Stimulated activated CD8-positive, alpha-beta memory T cell treated with anti-CD3 and anti-CD28 coated beads, Interleukin-12 subunit alpha, Interleukin-12 subunit beta, amount 100 ng/mL, for 1 hour (primary cell): ENCODE measurements around the gene LRPAP1.

Source experiments
- DNase-seq: peaks from one replicate; pipeline ENCODE4 v3.0.0-alpha.2; 2020; ENCODE audit warnings: low read depth

Gene LRPAP1

GRCh38 chr4:3500634-3501101 is 31.6 kb downstream of the LRPAP1 start:
- DNase-seq, result no peak

GRCh38 chr4:3500111-3500510 is 32.1 kb downstream of the LRPAP1 start:
- DNase-seq, result no peak

GRCh38 chr4:3499710-3500109 is 32.5 kb downstream of the LRPAP1 start:
- no peak for DNase-seq

- DNase-seq, result no peak
Measured at GRCh38 chr4:3498901-3499510, 33.2 kb downstream of the LRPAP1 start.

GRCh38 chr4:3498407-3498806 is 33.8 kb downstream of the LRPAP1 start:
- DNase-seq, result no peak

DNA sequence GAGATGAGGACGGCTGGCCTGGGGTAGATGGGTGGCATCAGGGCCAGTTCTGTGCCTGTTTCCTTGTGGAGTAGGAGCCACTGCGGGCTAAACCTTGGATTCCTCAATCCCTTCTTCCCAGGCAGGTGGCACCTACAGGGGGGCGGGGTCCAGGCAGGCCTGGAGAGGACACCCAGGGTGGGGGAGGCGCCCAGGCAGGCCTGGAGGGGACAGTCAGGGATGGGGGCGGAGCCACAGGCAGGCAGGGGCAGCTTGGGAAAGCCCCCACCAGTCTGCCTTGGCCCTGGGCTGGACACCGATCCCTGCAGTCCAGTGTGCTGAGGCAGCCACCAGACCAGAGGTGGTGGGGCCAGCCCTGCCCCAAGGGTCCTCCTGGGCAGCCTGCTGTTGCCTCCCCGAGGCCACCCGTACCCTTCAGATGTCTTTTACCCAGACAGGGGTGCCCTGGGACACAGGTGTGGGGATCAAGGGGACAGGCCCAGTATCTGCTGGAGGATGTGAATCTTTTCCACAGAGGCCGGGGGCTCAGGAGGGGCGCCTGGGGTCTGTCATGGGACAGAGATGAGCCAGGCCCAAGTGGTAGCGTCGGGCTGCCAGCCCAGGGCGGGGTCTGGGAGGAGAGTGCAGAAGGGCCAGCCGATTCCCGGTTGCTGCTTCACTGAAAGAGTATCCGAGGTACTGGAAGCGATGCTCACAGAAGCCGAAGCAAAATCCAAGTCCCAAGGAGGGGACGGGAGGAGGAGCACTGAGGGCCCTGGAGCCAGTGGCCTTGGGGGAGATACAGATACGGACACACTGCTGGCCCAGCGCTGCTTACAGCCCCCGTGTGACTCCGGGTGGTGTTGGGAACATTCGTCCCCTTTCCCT is 34.5 kb downstream of the LRPAP1 start:
- no peak for DNase-seq

GRCh38 chr4:3497095-3497494 is 35.1 kb downstream of the LRPAP1 start:
- no peak for DNase-seq

- DNase-seq, result no peak
Measured at GRCh38 chr4:3496021-3496420, 36.2 kb downstream of the LRPAP1 start.

DNA sequence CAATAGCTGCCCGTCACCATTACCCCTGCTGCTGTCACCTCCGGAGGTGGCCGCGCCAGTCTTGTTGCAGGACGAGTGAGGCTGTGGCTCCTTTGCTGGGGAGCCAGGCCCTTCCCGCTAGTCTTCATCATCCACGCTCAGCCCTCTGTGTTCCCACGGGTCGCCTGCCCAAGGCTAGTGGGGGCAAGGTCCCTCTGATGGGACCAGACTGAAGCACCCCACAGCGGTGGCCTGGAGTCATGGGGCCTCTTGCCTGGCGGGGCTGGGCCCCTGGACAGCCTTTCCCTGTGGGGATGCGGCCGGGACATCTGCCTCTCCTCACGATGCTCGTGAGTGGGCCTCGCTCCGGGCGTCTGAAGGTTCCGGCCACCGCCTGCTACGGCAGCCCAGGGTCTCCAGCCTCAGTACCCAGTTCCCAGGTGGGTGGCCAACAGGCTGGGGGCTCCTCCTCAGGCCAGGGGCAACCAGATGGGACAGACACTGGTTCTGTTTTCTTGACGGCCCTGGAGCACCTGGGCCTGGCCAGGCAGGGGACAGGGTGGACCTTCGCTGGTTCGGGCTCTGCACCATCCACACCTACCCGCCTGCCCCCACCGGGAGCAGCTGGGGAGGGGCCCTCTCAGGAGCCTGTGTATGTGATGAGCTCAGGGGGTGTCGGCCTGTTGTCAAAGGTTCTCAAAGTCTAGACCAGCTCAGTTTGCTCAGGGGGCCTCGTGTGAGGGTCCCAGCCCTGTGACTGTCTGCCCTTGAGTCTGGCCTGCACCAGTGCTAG is 36.8 kb downstream of the LRPAP1 start:
- no peak for DNase-seq

DNA sequence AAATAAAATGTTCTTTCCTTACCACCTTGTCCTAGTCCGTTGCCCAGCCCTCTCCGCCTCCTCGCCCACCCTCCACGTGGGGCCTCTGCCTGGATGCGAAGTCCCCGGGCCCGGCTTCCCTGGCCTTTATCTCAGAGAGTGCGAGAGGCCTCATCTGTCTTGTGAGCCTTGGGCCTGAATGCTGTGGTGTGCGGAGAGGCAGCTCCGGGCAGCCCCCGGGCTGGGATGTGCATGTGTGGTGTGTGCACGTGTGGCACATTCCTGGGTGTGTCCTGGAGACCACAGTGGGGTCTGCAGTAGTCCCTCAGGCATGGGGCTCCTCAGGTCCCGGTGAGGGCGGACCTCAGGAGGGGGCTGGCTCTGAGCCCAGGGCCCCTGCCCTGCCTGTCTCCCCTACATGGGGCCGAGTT is 37.8 kb downstream of the LRPAP1 start:
- DNase-seq, result no peak

DNA sequence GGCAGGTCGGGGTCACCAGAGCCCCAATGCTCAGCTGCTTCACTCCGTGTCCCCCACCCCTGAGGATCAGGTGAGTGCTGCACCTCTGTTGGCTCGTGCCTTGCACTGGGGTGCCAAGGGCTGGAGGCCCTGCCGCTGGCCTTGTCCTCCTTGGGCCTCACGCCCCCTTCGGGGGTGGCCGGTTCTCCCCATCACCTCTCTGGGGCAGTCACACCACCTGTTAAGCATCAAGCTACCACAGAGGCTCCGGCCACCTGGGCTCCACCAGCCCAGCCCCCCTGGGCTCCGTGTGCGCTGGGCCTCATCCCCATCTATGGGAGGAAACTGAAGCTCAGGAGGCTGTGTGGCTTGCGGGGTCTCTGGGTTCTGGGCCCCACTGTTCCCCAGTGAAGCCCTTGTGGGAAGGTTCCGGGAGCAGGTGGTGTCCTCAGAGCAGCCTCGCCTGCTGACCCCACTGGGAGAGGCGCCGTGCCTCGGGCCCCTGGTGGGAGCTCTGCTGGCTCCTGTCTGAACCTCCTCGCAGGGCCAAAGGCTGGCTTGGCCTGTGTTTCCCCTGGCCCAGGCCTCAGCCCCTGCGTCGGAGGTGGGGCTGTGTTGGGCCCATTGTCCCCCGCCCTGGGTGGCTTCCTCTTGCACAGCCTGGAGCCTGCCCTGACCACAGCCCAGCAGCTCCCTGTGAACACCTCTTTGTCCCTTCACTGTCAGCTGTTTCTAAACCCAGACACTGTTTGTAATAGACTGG is 38.3 kb downstream of the LRPAP1 start:
- DNase-seq, result no peak

GRCh38 chr4:3492741-3493719 is 39.2 kb downstream of the LRPAP1 start:
- DNase-seq, result no peak

- DNase-seq, result no peak
Measured at GRCh38 chr4:3491681-3492405, 40.4 kb downstream of the LRPAP1 start.

DNA sequence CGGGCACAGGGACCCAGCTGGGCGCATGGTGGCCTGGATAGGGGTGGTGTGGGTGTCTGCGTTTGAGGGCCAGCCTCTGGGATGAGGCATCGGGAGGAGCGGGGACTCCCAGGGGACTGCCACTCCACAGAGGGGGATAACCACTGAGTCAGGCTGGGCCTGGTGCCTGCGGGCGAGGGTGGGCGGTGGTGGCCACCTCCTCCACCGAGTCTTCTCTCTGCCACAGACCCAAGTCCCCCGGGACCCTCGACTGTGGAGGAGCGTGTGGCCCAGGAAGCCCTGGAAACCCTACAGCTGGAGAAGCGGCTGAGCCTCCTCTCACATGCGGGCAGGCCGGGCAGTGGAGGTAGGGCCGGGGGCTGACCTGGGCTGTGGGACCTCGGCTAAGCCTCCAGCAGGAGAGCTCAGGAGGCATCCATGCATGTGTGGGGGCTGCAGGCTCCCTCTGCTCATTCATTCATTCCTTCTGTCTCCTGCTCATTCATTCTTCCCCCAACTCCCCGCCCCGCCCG is 42.7 kb downstream of the LRPAP1 start:
- no peak for DNase-seq

DNA sequence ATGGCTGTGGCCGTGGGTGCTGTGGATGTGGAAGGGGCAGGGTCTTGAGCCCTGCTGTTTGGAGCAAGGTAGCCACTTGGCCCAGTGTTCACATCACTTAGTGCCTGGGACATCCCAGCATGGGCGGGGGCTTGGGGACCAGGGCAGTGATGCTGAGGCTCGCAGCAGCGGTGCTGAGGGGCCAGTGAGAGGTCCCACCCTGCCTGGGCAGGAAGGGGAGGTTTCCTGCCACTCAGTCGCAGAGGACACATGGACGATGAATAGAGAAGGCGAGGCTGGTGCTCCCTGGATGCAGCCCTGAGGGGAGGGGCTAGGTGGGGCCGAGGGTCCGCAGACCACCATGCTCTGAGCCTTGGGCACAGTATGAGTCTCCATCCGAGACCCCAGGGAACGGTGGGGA is 43.4 kb downstream of the LRPAP1 start:
- no peak for DNase-seq

DNA sequence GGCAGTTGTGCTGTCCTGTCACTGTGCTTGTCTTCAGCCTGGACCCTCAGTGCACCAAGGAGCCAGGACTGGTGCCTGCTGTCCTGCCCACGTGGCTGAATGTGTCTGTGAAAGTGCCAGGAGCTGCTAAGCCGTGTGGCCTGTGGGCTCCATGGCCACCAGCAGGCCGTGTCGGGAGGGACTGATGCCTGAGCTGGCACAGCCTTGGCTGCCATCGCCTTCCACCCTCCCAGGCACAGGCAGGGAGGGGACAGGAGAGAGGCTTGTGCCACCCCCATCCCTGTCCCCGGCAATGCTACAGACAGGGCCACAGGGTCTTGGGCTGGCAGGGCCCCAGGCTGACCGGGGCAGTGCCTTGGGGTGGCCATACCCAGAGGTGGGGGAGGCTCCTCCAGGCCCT is 44.4 kb downstream of the LRPAP1 start:
- DNase-seq, result no peak

DNA sequence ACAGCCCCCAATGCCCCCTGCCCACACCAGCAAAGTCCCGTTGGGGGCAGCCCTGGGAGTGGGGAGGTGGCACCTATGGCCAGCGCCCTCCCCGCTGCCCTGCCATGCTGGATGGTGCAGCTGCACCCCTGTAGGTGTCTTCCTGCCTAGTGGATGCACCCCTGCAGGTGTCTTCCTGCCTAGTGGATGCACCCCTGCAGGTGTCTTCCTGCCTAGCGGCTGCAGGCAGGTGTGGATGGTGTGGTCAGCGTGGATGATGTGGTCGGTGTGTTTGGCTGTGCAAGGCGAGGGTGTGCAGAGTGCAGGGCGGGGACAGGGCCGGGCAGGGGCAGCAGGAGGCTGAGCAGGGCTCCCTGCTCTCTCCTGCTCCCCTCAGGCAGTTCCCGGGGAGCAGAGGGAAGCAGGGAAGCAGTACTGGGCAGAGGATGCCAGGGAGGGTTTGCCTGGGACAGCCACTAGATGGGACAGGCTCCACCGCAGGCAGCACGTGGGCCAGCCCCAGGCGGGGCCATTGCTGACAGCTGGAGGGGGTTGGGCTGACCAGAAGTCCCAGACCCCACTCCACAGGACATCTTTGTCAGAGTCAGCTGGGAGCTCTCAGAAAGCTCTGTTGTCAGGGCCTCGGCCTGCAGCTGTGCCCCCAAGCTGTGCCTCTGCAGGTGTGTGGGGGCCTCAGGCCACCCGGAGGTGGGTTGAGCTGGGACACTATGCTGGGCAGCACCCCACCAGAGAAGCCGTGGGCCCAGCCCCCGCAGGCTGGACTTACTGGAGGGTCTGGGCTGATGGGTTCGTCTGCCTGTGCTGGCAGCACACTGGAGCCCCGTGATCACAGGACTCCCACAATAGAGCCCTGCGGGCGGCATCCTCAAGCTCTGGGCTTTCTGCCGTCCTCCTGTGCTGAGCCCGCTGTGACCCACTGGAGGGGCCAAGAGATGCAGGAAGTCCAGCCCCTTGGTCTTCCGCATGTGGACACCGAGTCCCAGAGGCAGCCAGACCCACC is 45.4 kb downstream of the LRPAP1 start:
- no peak for DNase-seq

GRCh38 chr4:3485886-3486540 is 46.2 kb downstream of the LRPAP1 start:
- no peak for DNase-seq
